ENCODE data around the gene CIAO2A.
A peak's percentile ranks its signal among the peaks of the same experiment; 100 is the strongest.
"Not testable (repeated sequence)": the region's sequence is repeated elsewhere in the genome, so short reads cannot be mapped to it uniquely, and the experiment has no call there.

The CIAO2A gene

GRCh38 chr15:64070965-64071851 is 22.4 kb downstream of the CIAO2A start:
- TF ChIP-seq, protein P1, sequence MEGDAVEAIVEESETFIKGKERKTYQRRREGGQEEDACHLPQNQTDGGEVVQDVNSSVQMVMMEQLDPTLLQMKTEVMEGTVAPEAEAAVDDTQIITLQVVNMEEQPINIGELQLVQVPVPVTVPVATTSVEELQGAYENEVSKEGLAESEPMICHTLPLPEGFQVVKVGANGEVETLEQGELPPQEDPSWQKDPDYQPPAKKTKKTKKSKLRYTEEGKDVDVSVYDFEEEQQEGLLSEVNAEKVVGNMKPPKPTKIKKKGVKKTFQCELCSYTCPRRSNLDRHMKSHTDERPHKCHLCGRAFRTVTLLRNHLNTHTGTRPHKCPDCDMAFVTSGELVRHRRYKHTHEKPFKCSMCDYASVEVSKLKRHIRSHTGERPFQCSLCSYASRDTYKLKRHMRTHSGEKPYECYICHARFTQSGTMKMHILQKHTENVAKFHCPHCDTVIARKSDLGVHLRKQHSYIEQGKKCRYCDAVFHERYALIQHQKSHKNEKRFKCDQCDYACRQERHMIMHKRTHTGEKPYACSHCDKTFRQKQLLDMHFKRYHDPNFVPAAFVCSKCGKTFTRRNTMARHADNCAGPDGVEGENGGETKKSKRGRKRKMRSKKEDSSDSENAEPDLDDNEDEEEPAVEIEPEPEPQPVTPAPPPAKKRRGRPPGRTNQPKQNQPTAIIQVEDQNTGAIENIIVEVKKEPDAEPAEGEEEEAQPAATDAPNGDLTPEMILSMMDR (IDR thresholded peaks at IDR 0.05; ENCODE audit: insufficient read depth, low read depth, low read length, missing control alignments) = no peak
- no peak overlapping the region for H3K4me3 ChIP-seq (ENCODE audit: low read length)
- peak; percentile 82 for DNase-seq (ENCODE audit: low read depth)

DNA sequence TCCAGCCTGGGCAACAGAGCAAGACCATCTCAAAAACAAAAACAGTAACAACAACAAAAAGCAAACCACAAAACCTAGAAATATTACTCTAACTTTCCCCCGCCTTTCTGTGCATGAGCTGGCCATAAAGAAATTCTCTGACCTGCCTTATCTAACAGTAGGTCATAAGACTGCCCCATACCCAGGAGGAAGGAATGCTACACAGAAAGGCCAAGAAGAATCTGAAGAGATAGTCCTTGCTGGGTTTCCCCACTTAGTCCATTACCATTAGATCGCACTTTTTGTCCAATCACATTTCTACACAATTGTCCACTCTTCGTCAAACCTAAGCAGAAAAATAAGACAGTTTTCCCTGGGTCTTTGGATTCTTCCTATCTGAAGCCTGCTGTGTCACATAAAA is 23.5 kb downstream of the CIAO2A start:
- TF ChIP-seq, protein P1 (IDR thresholded peaks at IDR 0.05; ENCODE audit: insufficient read depth, low read depth, low read length, missing control alignments) = no peak
- no peak for DNase-seq (ENCODE audit: low read depth)
- H3K4me3 ChIP-seq (ENCODE audit: low read length) = no peak overlapping the region

DNA sequence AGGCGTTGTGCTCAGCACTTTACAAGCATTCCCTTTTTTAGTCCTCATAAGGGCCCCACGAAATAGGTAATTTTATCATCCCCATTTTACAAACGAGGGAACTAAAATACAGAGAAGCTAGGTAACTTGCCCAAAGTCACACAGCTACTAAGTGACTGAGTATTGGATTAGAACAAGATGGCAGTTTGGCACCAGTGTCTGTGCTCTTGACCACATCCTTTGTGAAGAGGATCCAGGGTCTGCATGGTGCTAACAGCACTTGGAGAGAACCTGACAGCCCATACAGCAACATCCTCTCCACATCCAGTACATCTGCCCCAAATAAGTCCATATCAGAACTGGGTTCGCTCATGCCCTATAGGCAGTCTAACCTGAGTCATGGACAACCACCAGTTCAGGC is 25.5 kb downstream of the CIAO2A start:
- DNase-seq (ENCODE audit: low read depth) = no peak
- TF ChIP-seq, protein P1 (IDR thresholded peaks at IDR 0.05; ENCODE audit: insufficient read depth, low read depth, low read length, missing control alignments) = no peak
- H3K4me3 ChIP-seq (ENCODE audit: low read length) = no peak overlapping the region

GRCh38 chr15:64067564-64068030 is 26.0 kb downstream of the CIAO2A start:
- no peak overlapping the region for H3K4me3 ChIP-seq (ENCODE audit: low read length)
- DNase-seq (ENCODE audit: low read depth) = peak; percentile 53
- TF ChIP-seq, protein P1 (IDR thresholded peaks at IDR 0.05; ENCODE audit: insufficient read depth, low read depth, low read length, missing control alignments) = peak; percentile 77

GRCh38 chr15:64066451-64066850 is 27.2 kb downstream of the CIAO2A start:
- no peak overlapping the region for H3K4me3 ChIP-seq (ENCODE audit: low read length)
- DNase-seq (ENCODE audit: low read depth) = peak; percentile 19
- TF ChIP-seq, protein P1 (IDR thresholded peaks at IDR 0.05; ENCODE audit: insufficient read depth, low read depth, low read length, missing control alignments) = no peak

DNA sequence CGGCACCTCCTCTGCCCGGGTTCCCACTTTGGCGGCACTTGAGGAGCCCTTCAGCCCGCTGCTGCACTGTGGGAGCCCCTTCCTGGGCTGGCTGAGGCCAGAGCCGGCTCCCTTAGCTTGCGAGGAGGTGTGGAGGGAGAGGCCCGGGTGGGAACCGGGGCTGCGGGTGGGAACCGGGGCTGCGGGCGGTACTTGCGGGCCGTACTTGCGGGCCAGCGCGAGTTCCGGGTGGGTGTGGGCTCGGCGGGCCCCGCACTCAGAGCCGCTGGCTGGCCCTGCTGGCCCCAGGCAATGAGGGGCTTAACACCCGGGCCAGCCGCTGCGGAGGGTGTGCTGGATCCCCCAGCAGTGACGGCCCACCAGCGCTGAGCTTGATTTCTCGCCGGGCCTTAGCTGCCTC is 32.9 kb downstream of the CIAO2A start:
- TF ChIP-seq, protein P1 (IDR thresholded peaks at IDR 0.05; ENCODE audit: insufficient read depth, low read depth, low read length, missing control alignments) = no peak
- no peak overlapping the region for H3K4me3 ChIP-seq (ENCODE audit: low read length)
- DNase-seq (ENCODE audit: low read depth) = no peak

DNA sequence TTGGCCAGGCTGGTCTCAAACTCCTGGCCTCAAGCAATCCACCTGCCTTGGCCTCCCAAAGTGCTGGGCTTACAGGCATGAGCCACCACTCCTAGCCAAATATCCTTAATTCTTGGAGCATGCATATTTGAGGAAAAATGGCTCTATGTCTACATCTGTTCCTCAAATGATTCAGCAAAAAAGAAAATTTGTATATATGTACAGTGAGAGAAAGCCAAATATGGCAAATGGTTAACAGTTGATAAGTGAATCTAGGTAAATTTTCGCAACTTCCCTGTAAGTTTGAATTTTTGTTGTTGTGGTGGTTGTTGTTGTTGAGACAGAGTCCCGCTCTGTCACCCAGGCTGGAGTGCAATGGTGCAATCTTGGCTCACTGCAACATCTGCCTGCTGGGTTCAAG is 34.5 kb downstream of the CIAO2A start:
- not testable (repeated sequence) for DNase-seq (ENCODE audit: low read depth); H3K4me3 ChIP-seq (ENCODE audit: low read length)

All from epithelial cell of esophagus (primary cell).